ENCODE measurements around the gene JAG2.

GRCh38 chr14:105144026-105144665 is 24.4 kb downstream of the JAG2 start:
- TF ChIP-seq CTCF (IDR thresholded peaks at IDR 0.05) = no peak
- no peak for TF ChIP-seq RELA (CRISPR knock-in tag; IDR thresholded peaks at IDR 0.05; ENCODE audit: borderline replicate concordance)
- TF ChIP-seq HMGXB4 (CRISPR knock-in tag; IDR thresholded peaks at IDR 0.05) = no peak
- TF ChIP-seq NFE2L1 (CRISPR knock-in tag; IDR thresholded peaks at IDR 0.05) = no peak
- no peak for TF ChIP-seq GTF2I (CRISPR knock-in tag; conservative IDR thresholded peaks at IDR 0.05)
- TF ChIP-seq ATF1 (CRISPR knock-in tag; IDR thresholded peaks at IDR 0.05) = no peak
- TF ChIP-seq FOXP1 (CRISPR knock-in tag; IDR thresholded peaks at IDR 0.05; ENCODE audit: borderline replicate concordance) = no peak
- no peak for TF ChIP-seq USF2 (CRISPR knock-in tag; IDR thresholded peaks at IDR 0.05)
- no peak for TF ChIP-seq MAX (CRISPR knock-in tag; IDR thresholded peaks at IDR 0.05)

Measured in WTC11 (cell line).